ENCODE data around the gene THOC5.

DNA sequence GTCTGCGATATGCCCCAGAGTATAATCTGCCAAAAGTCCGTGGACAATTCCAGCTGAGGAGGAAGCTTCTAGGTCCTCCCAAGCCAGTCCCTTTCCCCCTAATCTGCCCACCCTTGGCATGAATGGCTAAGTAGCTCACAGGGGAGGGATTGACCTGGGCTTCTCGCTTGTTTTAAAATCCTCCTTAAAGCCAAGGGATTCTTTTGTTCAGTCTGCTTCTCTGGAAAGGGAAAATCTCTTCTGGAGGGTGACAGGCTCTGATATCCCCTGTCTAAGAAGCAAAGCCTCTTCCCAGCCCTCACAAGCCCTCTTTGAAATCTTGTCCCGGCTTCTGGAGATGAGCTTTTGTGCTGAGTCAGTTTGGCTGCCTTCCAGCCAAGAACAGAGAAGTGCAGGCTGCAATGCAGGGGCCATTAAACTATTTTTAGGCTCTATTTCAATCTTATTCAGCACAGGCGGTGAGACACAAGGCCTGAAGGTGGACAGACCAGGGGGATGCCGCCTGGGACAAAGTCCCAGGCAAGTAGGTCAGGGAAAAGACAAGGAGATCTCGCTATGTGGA, 49.7 kb downstream of the THOC5 start:
- TF ChIP-seq, protein P1, sequence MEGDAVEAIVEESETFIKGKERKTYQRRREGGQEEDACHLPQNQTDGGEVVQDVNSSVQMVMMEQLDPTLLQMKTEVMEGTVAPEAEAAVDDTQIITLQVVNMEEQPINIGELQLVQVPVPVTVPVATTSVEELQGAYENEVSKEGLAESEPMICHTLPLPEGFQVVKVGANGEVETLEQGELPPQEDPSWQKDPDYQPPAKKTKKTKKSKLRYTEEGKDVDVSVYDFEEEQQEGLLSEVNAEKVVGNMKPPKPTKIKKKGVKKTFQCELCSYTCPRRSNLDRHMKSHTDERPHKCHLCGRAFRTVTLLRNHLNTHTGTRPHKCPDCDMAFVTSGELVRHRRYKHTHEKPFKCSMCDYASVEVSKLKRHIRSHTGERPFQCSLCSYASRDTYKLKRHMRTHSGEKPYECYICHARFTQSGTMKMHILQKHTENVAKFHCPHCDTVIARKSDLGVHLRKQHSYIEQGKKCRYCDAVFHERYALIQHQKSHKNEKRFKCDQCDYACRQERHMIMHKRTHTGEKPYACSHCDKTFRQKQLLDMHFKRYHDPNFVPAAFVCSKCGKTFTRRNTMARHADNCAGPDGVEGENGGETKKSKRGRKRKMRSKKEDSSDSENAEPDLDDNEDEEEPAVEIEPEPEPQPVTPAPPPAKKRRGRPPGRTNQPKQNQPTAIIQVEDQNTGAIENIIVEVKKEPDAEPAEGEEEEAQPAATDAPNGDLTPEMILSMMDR (IDR thresholded peaks at IDR 0.05) = no peak
- TF ChIP-seq EP300 (IDR thresholded peaks at IDR 0.05) (no peak), POLR2A (IDR thresholded peaks at IDR 0.05) (no peak)
